Kidney (tissue), 14 donors: Measurements from ENCODE around the gene LRRC41. TPM values are rescaled to one million over a fixed set of nuclear protein-coding genes. Genes with fewer than 3 reads are reported as not detected.
"Not testable (repeated sequence)": the region's sequence is repeated elsewhere in the genome, so short reads cannot be mapped to it uniquely, and the experiment has no call there.

Experiments used
- DNase-seq, 5 donors: peaks; one replicate each; pipeline ENCODE4 v3.0.0-alpha.2; 2013 to 2020
- FAIRE-seq: peaks from 2 replicates; lab custom pipeline; 2012; peaks lifted over from hg19 to GRCh38; lab: Jason Lieb, UNC
- H3K27ac ChIP-seq, 2 donors: one replicate each; pipeline ENCODE4 v1.7.0; 2013; ENCODE audit warnings: low read depth in 2 of 2, low read length in 2 of 2, inconsistent platforms in 1 of 2
- H3K27me3 ChIP-seq: one replicate; pipeline ENCODE4 v1.7.1; 2013; ENCODE audit warnings: low read length, inconsistent platforms; ENCODE audit not compliant: control insufficient read depth, insufficient read depth
- H3K36me3 ChIP-seq, 3 donors: one replicate each; pipeline versions ENCODE4 v1.7.0 to v1.7.1; 2013; ENCODE audit warnings: low read length in 3 of 3, control low read depth in 1 of 3, inconsistent platforms in 1 of 3; ENCODE audit not compliant: insufficient read depth in 3 of 3, control insufficient read depth in 2 of 3
- H3K4me1 ChIP-seq, 3 donors: one replicate each; pipeline versions ENCODE4 v1.7.0 to v1.7.1; 2013; ENCODE audit warnings: low read length in 3 of 3, inconsistent platforms in 1 of 3, low read depth in 1 of 3; ENCODE audit not compliant: control insufficient read depth in 2 of 3, insufficient read depth in 2 of 3
- H3K4me3 ChIP-seq, 3 donors: one replicate each; pipeline versions ENCODE4 v1.7.0 to v1.8.1; 2013; ENCODE audit warnings: low read length in 3 of 3, control low read depth in 1 of 3, inconsistent platforms in 1 of 3
- H3K9ac ChIP-seq, 3 donors: one replicate each; pipeline versions ENCODE4 v1.7.0 to v1.7.1; 2013; ENCODE audit warnings: low read length in 3 of 3, control low read depth in 1 of 3, inconsistent platforms in 1 of 3
- H3K9me3 ChIP-seq, 3 donors: one replicate each; pipeline versions ENCODE4 v1.7.0 to v1.7.1; 2013; ENCODE audit warnings: low read length in 3 of 3, control low read depth in 1 of 3, inconsistent platforms in 1 of 3; ENCODE audit not compliant: control insufficient read depth in 2 of 3, insufficient read depth in 1 of 3
- intact Hi-C: fragments of 100-400 bp; cut with DNase I; formaldehyde crosslinking; loops from one replicate; pipeline ENCODE4 v1.11.1; 2022
- polyA plus RNA-seq: library from polyadenylated mRNA; stranded (reverse); fragments of 350-450 nt; fragmentation: Illumina TruSeq; extraction: RNeasy Lipid Tissue Mini Kit (QIAGEN cat#74804); gene quantifications from one replicate; pipeline ENCODE4 v1.2.3, GENCODE V29; 2014; ENCODE audit warnings: low read depth, low replicate concordance; ENCODE audit not compliant: insufficient read depth
- total RNA-seq: library from RNA; stranded (reverse); fragmentation: NEBNext Ultra II Directional; extraction: Animal tissue kit (Norgen Biotek cat#: 25700); gene quantifications from one replicate; pipeline ENCODE4 v1.2.1, GENCODE V29; 2021
- TF ChIP-seq, protein P1 (sequence below): IDR thresholded peaks from 3 replicates; pipeline ENCODE4 v1.5.1; 2012; ENCODE audit warnings: mild to moderate bottlenecking, moderate library complexity, borderline replicate concordance; ENCODE audit not compliant: insufficient read depth; ENCODE audit errors: extremely low read depth
- donor health status: control.
- donor health status: control.
- donor health status: control.
- donor health status: control.
- donor health status: control.
- donor health status: DM: yes; HTN: yes; CAD: no.
- donor health status: Normal renal cell carcinoma (clear cell type).

Gene LRRC41
- total and polyA plus RNA-seq, 2 donors from 2014 or later: 37.4 to 59.6 TPM

DNA sequence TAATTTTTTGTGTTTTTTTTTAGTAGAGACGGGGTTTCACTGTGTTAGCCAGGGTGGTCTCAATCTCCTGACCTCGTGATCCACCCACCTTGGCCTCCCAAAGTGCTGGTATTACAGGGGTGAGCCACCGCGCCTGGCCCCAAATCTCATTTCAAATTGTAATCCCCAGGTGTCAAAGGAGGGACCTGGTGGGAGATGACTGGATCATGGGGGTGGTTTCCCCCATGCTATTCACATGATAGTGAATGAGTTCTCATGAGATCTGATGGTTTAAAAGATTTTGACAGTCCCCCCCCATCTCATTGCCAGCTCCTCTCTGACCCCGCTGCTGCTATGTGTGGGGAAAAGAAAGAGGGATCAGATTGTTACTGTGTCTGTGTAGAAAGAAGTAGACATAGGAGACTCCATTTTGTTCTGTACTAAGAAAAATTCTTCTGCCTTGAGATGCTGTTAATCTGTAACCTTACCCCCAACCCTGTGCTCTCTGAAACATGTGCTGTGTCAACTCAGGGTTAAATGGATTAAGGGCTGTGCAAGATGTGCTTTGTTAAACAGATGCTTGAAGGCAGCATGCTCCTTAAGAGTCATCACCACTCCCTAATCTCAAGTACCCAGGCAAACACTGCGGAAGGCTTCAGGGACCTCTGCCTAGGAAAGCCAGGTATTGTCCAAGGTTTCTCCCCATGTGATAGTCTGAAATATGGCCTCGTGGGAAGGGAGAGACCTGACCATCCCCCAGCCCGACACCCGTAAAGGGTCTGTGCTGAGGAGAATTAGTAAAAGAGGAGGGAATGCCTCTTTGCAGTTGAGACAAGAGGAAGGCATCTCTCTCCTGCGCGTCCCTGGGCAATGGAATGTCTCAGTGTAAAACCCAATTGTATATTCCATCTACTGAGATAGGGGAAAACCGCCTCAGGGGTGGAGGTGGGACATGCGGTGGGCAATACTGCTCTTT lies 16.8 kb upstream of the LRRC41 start:
- intact Hi-C loops, DNase-seq, H3K9ac ChIP-seq, H3K27ac ChIP-seq, H3K27me3 ChIP-seq, FAIRE-seq, H3K36me3 ChIP-seq, H3K9me3 ChIP-seq, H3K4me1 ChIP-seq, H3K4me3 ChIP-seq: not testable (repeated sequence)

- intact Hi-C loops, DNase-seq, H3K4me1 ChIP-seq, H3K9me3 ChIP-seq, FAIRE-seq, H3K27me3 ChIP-seq, H3K9ac ChIP-seq, H3K27ac ChIP-seq, H3K4me3 ChIP-seq: not testable (repeated sequence)
- H3K36me3 ChIP-seq: peaks cover 2 to 15% (median 2%) of the 10 kb centered on the region in 3 donors
These were observed 15.9 kb upstream of the LRRC41 start for GRCh38 chr1:46319301-46319700.

- Histone ChIP-seq H3K4me3 (no peak overlapping the region), H3K4me1 (no peaks in the 10 kb centered on the region), H3K27ac (no peak overlapping the region), H3K27me3 (no peaks in the 10 kb centered on the region), H3K36me3 (peaks cover 6 to 22% (median 9%) of the 10 kb centered on the region in 3 donors), H3K9me3 (no peaks in the 10 kb centered on the region), H3K9ac (no peak overlapping the region)
- no peak for DNase-seq
- TF ChIP-seq, protein P1, sequence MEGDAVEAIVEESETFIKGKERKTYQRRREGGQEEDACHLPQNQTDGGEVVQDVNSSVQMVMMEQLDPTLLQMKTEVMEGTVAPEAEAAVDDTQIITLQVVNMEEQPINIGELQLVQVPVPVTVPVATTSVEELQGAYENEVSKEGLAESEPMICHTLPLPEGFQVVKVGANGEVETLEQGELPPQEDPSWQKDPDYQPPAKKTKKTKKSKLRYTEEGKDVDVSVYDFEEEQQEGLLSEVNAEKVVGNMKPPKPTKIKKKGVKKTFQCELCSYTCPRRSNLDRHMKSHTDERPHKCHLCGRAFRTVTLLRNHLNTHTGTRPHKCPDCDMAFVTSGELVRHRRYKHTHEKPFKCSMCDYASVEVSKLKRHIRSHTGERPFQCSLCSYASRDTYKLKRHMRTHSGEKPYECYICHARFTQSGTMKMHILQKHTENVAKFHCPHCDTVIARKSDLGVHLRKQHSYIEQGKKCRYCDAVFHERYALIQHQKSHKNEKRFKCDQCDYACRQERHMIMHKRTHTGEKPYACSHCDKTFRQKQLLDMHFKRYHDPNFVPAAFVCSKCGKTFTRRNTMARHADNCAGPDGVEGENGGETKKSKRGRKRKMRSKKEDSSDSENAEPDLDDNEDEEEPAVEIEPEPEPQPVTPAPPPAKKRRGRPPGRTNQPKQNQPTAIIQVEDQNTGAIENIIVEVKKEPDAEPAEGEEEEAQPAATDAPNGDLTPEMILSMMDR: no peak
- intact Hi-C loops: no loop called here
- FAIRE-seq: no peak
These were observed 13.9 kb upstream of the LRRC41 start for GRCh38 chr1:46317323-46317722.

DNA sequence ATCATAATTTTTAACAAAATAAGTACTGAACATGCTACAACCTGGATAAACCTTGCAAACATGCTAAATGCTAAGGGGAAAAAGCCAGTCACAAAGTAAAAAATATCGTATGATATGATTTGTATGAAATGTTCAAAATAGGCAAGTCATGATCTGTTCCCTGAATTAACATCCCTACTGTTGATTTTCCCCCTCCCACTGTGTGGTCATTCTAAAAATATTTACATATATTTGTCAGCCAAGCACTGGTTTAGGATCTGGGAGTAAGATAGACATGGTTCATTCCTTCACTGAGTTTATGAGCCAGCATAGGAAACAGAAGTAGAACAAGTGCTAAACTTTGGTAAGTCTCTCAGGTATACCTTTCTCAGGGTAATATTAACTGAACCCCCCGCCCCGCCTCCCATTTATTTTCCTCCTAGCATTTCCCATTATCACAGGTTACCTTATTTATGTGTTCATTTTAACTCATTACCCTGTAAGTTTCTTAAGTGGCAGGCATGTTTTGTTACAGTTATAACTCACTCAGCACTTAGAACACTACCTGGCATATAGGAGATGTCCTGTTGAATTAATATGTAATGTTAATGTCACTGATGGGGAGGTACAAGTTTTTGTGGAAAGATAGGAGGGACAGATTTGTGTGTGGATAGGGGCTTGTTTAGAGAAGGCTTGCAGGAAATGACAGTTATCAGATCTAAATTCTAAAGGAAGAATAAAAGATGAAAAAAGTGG lies 12.4 kb upstream of the LRRC41 start:
- no peaks in the 10 kb centered on the region for H3K4me1 ChIP-seq
- FAIRE-seq (no peak), DNase-seq (peak in 2 of 5 donors; percentile 30 to 38)
- no peaks in the 10 kb centered on the region for H3K9me3 ChIP-seq
- TF ChIP-seq, protein P1: no peak
- no peak overlapping the region for H3K4me3 ChIP-seq
- peaks cover 6 to 28% (median 10%) of the 10 kb centered on the region in 3 donors for H3K36me3 ChIP-seq
- H3K9ac ChIP-seq: no peak overlapping the region
- no peaks in the 10 kb centered on the region for H3K27me3 ChIP-seq
- H3K27ac ChIP-seq: no peak overlapping the region
- intact Hi-C loops: no loop called here
